ENCODE measurements around the gene IL5.

Gene IL5

GRCh38 chr5:132497488-132497997, 45.8 kb downstream of the IL5 start:
- FAIRE-seq: no peak

GRCh38 chr5:132496631-132497487, 46.5 kb downstream of the IL5 start:
- no peak for FAIRE-seq

GRCh38 chr5:132496191-132496630, 47.1 kb downstream of the IL5 start:
- no peak for FAIRE-seq

- no peak for FAIRE-seq
Observed at GRCh38 chr5:132495667-132496190, 47.6 kb downstream of the IL5 start.

GRCh38 chr5:132493821-132494220, 49.5 kb downstream of the IL5 start:
- no peak for FAIRE-seq

- FAIRE-seq: no peak
Observed at GRCh38 chr5:132493241-132493640, 50.1 kb downstream of the IL5 start.

- no peak for FAIRE-seq
Observed at GRCh38 chr5:132492386-132493125, 50.8 kb downstream of the IL5 start.
